Caco-2 (cell line): ENCODE measurements around the gene CD99L2. TPM values are rescaled to one million over a fixed set of nuclear protein-coding genes. Genes with fewer than 3 reads are reported as not detected.
"Not testable (repeated sequence)": the region's sequence is repeated elsewhere in the genome, so short reads cannot be mapped to it uniquely, and the experiment has no call there.

Experiments
- BruUV-seq: library from RNA; stranded (reverse); fragments of 400-500 nt; replicated peaks from 2 replicates; lab custom pipeline; 2021; lab: Mats Ljungman, UMichigan
- CTCF ChIA-PET: fragments of 300-600 bp; sonication (Branson Sonifier 250); formaldehyde crosslinking; loops from one replicate; lab custom pipeline; 2022; ENCODE audit warnings: antibody characterized with exemption; lab: Charles Lee
- POLR2A ChIA-PET: fragments of 300-600 bp; sonication (Branson Sonifier 250); formaldehyde crosslinking; loops from one replicate; lab custom pipeline; 2022; ENCODE audit warnings: antibody characterized with exemption; lab: Charles Lee
- DNase-seq, 2 experiments: peaks; one replicate each; pipeline versions ENCODE4 v3.0.0 to v3.0.0-alpha.2; 2020 to 2022
- H3K27me3 ChIP-seq: replicated peaks from 2 replicates; pipeline ENCODE4 v1.6.0; 2011; ENCODE audit warnings: low read length; ENCODE audit not compliant: control insufficient read depth, insufficient read depth
- H3K36me3 ChIP-seq: 2 replicates; pipeline ENCODE4 v1.5.1; 2011; ENCODE audit warnings: low read length; ENCODE audit not compliant: control insufficient read depth, insufficient read depth
- H3K4me1 ChIP-seq: fragments of 250-450 bp; sonication (Bioruptor Pico); 2 replicates; pipeline ENCODE4 v1.5.1; 2020; ENCODE audit warnings: mild to moderate bottlenecking
- H3K4me3 ChIP-seq: 2 replicates; pipeline ENCODE4 v1.5.1; 2011; ENCODE audit warnings: low read depth, mild to moderate bottlenecking, control low read depth, low read length
- H3K9me3 ChIP-seq: fragments of 250-450 bp; sonication (Bioruptor Pico); 2 replicates; pipeline ENCODE4 v1.5.1; 2020; ENCODE audit warnings: mild to moderate bottlenecking, moderate library complexity
- H3K27ac Mint-ChIP-seq: one replicate; pipeline ENCODE4 v1.8.0; 2022; ENCODE audit warnings: mixed read lengths; ENCODE audit not compliant: unreplicated experiment
- H3K27me3 Mint-ChIP-seq: one replicate; pipeline ENCODE4 v1.8.0; 2022; ENCODE audit warnings: mixed read lengths; ENCODE audit not compliant: insufficient read depth, unreplicated experiment
- H3K36me3 Mint-ChIP-seq: one replicate; pipeline ENCODE4 v1.8.0; 2022; ENCODE audit warnings: mild to moderate bottlenecking, mixed read lengths; ENCODE audit not compliant: insufficient read depth, unreplicated experiment
- H3K4me1 Mint-ChIP-seq: one replicate; pipeline ENCODE4 v1.8.0; 2022; ENCODE audit warnings: low read depth, mixed read lengths; ENCODE audit not compliant: unreplicated experiment
- H3K4me3 Mint-ChIP-seq: one replicate; pipeline ENCODE4 v1.8.0; 2022; ENCODE audit warnings: mild to moderate bottlenecking, moderate library complexity, mixed read lengths; ENCODE audit not compliant: unreplicated experiment
- H3K9me3 Mint-ChIP-seq: one replicate; pipeline ENCODE4 v1.8.0; 2022; ENCODE audit warnings: mixed read lengths; ENCODE audit not compliant: unreplicated experiment
- intact Hi-C: fragments of 100-400 bp; cut with micrococcal nuclease; formaldehyde crosslinking; loops from one replicate; pipeline ENCODE4 v1.10.0; 2022; ENCODE audit not compliant: unreplicated experiment
- total RNA-seq: library from RNA; stranded (reverse); gene quantifications from 2 replicates; pipeline ENCODE4 v1.2.3, GENCODE V29; 2022
- TF ChIP-seq, protein P1 (sequence below), 2 experiments: fragments of 200-600 bp in 1 of 2; IDR thresholded peaks; 1 replicate in 1 of 2; 2 replicates in 1 of 2; pipeline versions ENCODE4 v1.5.1 to v1.8.0; 2011 to 2022; ENCODE audit warnings: antibody characterized with exemption in 1 of 2, control low read depth in 1 of 2, inconsistent platforms in 1 of 2, low read depth in 1 of 2, low read length in 1 of 2, mild to moderate bottlenecking in 1 of 2, moderate library complexity in 1 of 2; ENCODE audit not compliant: insufficient read depth in 1 of 2, severe bottlenecking in 1 of 2, unreplicated experiment in 1 of 2

Gene CD99L2
- total RNA-seq, 1 experiment from 2014 or later = 8.6 TPM

DNA sequence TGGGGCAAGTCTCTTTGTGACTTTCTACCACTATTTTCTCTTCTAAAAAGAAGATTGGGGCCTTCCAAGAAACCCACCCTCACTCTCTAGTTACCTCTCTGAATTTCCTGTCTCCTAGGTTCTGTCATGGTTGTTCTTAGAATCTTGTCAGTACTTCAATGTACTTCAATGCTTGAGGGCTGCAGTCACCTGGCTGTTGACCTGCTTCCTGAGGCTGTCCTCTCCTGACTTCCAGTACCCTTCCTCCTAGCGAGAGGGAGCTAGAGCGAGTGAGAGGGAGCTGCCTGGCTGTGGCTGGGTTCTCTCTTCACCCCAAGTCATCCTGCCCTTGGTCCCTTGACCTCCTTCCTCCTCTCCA, 17.7 kb downstream of the CD99L2 start:
- H3K4me3 Mint-ChIP-seq = no peak overlapping the region
- H3K27me3 Mint-ChIP-seq = no peaks in the 10 kb centered on the region
- no peaks in the 10 kb centered on the region for H3K4me1 ChIP-seq
- no peak overlapping the region for H3K27ac Mint-ChIP-seq
- DNase-seq = no peak
- H3K27me3 ChIP-seq = no peaks in the 10 kb centered on the region
- H3K36me3 Mint-ChIP-seq = no peaks in the 10 kb centered on the region
- intact Hi-C loops = no loop called here
- no peaks in the 10 kb centered on the region for H3K9me3 Mint-ChIP-seq
- no TSS peak for BruUV-seq
- H3K36me3 ChIP-seq = no peaks in the 10 kb centered on the region
- TF ChIP-seq, protein P1, sequence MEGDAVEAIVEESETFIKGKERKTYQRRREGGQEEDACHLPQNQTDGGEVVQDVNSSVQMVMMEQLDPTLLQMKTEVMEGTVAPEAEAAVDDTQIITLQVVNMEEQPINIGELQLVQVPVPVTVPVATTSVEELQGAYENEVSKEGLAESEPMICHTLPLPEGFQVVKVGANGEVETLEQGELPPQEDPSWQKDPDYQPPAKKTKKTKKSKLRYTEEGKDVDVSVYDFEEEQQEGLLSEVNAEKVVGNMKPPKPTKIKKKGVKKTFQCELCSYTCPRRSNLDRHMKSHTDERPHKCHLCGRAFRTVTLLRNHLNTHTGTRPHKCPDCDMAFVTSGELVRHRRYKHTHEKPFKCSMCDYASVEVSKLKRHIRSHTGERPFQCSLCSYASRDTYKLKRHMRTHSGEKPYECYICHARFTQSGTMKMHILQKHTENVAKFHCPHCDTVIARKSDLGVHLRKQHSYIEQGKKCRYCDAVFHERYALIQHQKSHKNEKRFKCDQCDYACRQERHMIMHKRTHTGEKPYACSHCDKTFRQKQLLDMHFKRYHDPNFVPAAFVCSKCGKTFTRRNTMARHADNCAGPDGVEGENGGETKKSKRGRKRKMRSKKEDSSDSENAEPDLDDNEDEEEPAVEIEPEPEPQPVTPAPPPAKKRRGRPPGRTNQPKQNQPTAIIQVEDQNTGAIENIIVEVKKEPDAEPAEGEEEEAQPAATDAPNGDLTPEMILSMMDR (IDR thresholded peaks at IDR 0.05; ENCODE audit: insufficient read depth in 1 of 2, low read depth in 1 of 2, low read length in 1 of 2, severe bottlenecking in 1 of 2, unreplicated experiment in 1 of 2) = no peak
- ChIA-PET CTCF (no interaction called here), POLR2A (no interaction called here)
- H3K4me1 Mint-ChIP-seq = no peaks in the 10 kb centered on the region
- no peaks in the 10 kb centered on the region for H3K9me3 ChIP-seq
- no peak overlapping the region for H3K4me3 ChIP-seq

DNA sequence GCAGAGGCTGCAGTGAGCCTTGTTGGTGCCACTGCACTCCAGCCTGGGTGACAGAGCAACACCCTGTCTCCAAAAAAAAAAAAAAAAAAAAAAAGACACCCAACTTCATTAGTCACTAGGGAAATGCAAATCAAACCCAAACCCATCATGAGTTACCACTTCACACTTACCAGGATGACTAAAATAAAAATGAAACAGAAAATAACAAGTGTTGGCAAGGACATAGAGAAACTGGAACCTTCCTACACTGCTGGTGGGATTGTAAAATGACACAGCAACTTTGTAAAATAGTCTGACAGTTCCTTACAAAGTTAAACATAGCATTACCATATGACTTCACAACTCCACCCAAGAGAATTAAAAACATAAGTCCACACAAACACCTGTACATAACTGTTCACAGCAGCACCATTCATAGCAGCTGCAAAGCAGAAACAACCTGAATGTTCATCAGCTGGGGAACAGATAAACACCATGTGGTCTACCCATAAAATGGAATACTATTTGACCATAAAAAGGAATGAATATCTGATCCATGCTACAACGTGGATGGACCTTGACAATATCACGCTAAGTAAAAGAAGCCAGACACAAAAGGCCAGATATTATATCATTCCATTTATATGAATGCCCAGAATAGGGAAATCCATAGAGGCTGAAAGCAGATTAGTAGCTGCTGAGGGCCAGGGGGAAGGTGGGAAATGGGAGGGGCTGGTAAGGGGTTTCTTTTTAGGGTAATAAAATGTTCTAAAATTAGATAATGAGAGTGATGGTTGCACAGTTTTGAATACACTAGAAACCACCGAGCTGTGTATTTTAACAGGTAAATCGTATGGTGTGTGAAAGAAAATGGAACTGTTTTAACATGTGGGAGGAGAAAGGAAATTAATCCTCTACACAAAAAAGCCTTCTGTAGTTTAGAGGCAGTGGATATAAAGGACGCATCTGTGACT, 18.3 kb downstream of the CD99L2 start:
- H3K27me3 Mint-ChIP-seq = no peaks in the 10 kb centered on the region
- Histone ChIP-seq H3K4me3 (no peak overlapping the region), H3K4me1 (no peaks in the 10 kb centered on the region), H3K36me3 (no peaks in the 10 kb centered on the region), H3K9me3 (no peaks in the 10 kb centered on the region), H3K27me3 (no peaks in the 10 kb centered on the region)
- H3K4me3 Mint-ChIP-seq = no peak overlapping the region
- CTCF ChIA-PET = no interaction called here
- H3K36me3 Mint-ChIP-seq = peaks cover 5% of the 10 kb centered on the region
- intact Hi-C loops = no loop called here
- TF ChIP-seq, protein P1 (IDR thresholded peaks at IDR 0.05; ENCODE audit: insufficient read depth in 1 of 2, low read depth in 1 of 2, low read length in 1 of 2, severe bottlenecking in 1 of 2, unreplicated experiment in 1 of 2) = no peak
- no peak overlapping the region for H3K27ac Mint-ChIP-seq
- POLR2A ChIA-PET = no interaction called here
- no TSS peak for BruUV-seq
- DNase-seq = no peak
- no peaks in the 10 kb centered on the region for H3K4me1 Mint-ChIP-seq
- no peaks in the 10 kb centered on the region for H3K9me3 Mint-ChIP-seq

DNA sequence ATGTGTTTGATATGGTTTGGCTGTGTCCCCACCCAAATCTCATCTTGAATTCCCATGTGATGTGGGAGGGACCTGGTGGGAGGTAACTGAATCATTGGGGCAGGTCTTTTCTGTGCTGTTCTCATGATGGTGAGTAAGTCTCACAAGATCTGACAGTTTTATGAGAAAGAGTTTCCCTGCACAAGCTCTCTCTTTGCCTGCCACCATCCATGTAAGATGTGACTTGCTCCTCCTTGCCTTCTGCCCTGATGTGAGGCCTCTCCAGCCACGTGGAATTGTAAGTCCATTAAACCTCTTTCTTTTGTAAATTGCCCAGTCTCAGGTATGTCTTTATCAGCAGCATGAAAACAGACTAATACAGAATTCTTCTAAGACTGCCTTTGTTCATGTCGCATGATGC, 22.8 kb downstream of the CD99L2 start:
- H3K4me3 Mint-ChIP-seq, H3K9me3 ChIP-seq, POLR2A ChIA-PET, H3K27me3 ChIP-seq, H3K4me1 ChIP-seq, H3K27ac Mint-ChIP-seq, H3K4me3 ChIP-seq, H3K36me3 Mint-ChIP-seq, H3K4me1 Mint-ChIP-seq, H3K9me3 Mint-ChIP-seq, DNase-seq, H3K27me3 Mint-ChIP-seq, intact Hi-C loops, H3K36me3 ChIP-seq, CTCF ChIA-PET, BruUV-seq: not testable (repeated sequence)
